DND-41 (cell line): ENCODE measurements around the gene HDAC4.

ENCODE experiments used
- ATAC-seq: fragments of 200-7000 bp; cut with Tn5 transposase; 3 replicates; pipeline ENCODE4 v1.9.1; 2021; ENCODE audit warnings: low read depth; ENCODE audit not compliant: insufficient read depth
- DNase-seq: peaks from one replicate; pipeline ENCODE4 v3.0.0-alpha.2; 2020
- H2AFZ ChIP-seq: 2 replicates; pipeline ENCODE4 v1.6.0; 2012; ENCODE audit warnings: low read depth, low read length
- H3K27ac ChIP-seq: 2 replicates; pipeline ENCODE4 v1.5.1; 2012; ENCODE audit warnings: low read length, inconsistent platforms
- H3K27me3 ChIP-seq: fragments of 200-600 bp; sonication (generic); 2 replicates; pipeline ENCODE4 v1.6.0; 2012; ENCODE audit warnings: low read length, mild to moderate bottlenecking, inconsistent platforms; ENCODE audit not compliant: insufficient read depth, poor library complexity
- H3K36me3 ChIP-seq: 2 replicates; pipeline ENCODE4 v1.5.1; 2012; ENCODE audit warnings: low read length, inconsistent platforms; ENCODE audit not compliant: insufficient read depth
- H3K4me1 ChIP-seq: 2 replicates; pipeline ENCODE4 v1.5.1; 2012; ENCODE audit warnings: mild to moderate bottlenecking, low read length; ENCODE audit not compliant: insufficient read depth
- H3K4me2 ChIP-seq: 2 replicates; pipeline ENCODE4 v1.6.0; 2012; ENCODE audit warnings: mild to moderate bottlenecking, moderate library complexity, low read length, inconsistent platforms; ENCODE audit not compliant: insufficient read depth
- H3K4me3 ChIP-seq, 2 experiments: fragments of 200-600 bp in 1 of 2; shearing (Covaris generic) in 1 of 2; 2 replicates each; pipeline ENCODE4 v1.5.1; 2012 to 2016; ENCODE audit warnings: inconsistent platforms in 2 of 2, low read length in 2 of 2, mild to moderate bottlenecking in 2 of 2, low read depth in 1 of 2, moderate library complexity in 1 of 2
- H3K79me2 ChIP-seq: 2 replicates; pipeline ENCODE4 v1.6.0; 2012; ENCODE audit warnings: low read length, inconsistent platforms; ENCODE audit not compliant: insufficient read depth
- H3K9ac ChIP-seq: 2 replicates; pipeline ENCODE4 v1.6.0; 2012; ENCODE audit warnings: low read depth, mild to moderate bottlenecking, inconsistent platforms, low read length, moderate library complexity
- H3K9me3 ChIP-seq: 2 replicates; pipeline ENCODE4 v1.5.1; 2012; ENCODE audit warnings: low read length, moderate library complexity, mild to moderate bottlenecking, inconsistent platforms; ENCODE audit not compliant: insufficient read depth, severe bottlenecking
- H4K20me1 ChIP-seq: 2 replicates; pipeline ENCODE4 v1.6.0; 2012; ENCODE audit warnings: low read length; ENCODE audit not compliant: insufficient read depth
- EZH2 ChIP-seq: IDR thresholded peaks from 3 replicates; pipeline ENCODE4 v1.6.1; 2012; ENCODE audit warnings: borderline replicate concordance, low read depth, mild to moderate bottlenecking, moderate library complexity, low read length, inconsistent platforms; ENCODE audit not compliant: severe bottlenecking
- TF ChIP-seq, protein P1 (sequence below): IDR thresholded peaks from 2 replicates; pipeline ENCODE4 v1.5.1; 2012; ENCODE audit warnings: borderline replicate concordance, low read length, moderate library complexity, mild to moderate bottlenecking; ENCODE audit not compliant: poor library complexity, severe bottlenecking; ENCODE audit errors: extremely low read depth

HDAC4 gene

DNA sequence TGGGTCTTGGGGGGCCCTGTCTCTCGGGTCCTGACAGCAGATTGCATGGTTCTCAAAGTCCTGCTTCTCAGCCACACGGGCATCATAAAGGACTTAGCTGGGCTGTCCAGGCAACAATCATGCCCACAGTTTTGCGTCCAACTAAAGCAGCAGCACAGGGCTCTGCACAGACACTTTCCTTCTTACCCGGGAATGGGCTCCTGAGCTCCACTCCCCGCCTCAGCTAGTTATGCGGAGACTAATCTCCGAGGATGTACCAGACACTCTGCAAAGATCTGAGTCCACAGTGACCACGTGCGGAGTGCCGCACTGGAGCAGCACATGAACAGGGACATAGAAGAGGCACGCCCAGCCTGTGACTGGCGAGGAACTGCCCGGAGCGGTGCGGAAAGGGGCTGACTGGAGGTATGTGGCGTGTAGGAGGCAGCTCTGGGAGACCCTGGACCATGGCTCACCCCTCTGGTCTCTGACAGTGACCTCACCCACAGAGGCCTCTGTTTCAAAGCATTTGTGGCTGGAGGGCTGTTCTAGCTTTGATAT, 270.0 kb downstream of the HDAC4 start:
- Histone ChIP-seq H2AFZ (no peak overlapping the region), H3K9ac (no peak overlapping the region), H3K4me2 (no peak overlapping the region), H3K79me2 (peaks cover 85% of the 10 kb centered on the region), H3K4me3 (no peak overlapping the region), H3K36me3 (peaks cover 100% of the 10 kb centered on the region), H3K27me3 (no peaks in the 10 kb centered on the region), H3K9me3 (no peaks in the 10 kb centered on the region), H4K20me1 (peaks cover 86% of the 10 kb centered on the region), H3K27ac (no peak overlapping the region), H3K4me1 (no peaks in the 10 kb centered on the region)
- ATAC-seq: no peak
- no peak for DNase-seq
- TF ChIP-seq, protein P1, sequence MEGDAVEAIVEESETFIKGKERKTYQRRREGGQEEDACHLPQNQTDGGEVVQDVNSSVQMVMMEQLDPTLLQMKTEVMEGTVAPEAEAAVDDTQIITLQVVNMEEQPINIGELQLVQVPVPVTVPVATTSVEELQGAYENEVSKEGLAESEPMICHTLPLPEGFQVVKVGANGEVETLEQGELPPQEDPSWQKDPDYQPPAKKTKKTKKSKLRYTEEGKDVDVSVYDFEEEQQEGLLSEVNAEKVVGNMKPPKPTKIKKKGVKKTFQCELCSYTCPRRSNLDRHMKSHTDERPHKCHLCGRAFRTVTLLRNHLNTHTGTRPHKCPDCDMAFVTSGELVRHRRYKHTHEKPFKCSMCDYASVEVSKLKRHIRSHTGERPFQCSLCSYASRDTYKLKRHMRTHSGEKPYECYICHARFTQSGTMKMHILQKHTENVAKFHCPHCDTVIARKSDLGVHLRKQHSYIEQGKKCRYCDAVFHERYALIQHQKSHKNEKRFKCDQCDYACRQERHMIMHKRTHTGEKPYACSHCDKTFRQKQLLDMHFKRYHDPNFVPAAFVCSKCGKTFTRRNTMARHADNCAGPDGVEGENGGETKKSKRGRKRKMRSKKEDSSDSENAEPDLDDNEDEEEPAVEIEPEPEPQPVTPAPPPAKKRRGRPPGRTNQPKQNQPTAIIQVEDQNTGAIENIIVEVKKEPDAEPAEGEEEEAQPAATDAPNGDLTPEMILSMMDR: no peak

DNA sequence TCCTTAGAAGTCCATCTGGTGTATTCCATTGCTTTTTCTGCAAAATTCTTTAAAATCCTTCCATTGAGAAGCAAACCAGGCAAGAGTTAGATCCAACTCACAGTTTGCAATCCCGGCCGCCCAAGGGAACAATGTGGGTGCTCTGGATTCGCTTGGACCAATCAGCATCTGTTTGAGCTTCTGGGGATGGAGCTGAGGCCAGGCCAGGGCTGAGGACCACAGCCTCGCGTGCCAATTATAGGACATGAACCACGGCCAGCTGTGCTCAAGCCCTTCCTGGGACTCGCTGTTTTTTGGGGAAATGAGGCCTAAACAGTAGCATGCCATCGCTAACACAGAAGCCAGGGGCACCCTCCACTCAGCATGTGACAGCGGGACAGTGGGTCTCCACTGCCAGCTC, 270.8 kb downstream of the HDAC4 start:
- Histone ChIP-seq H3K79me2 (peaks cover 82% of the 10 kb centered on the region), H3K9ac (no peak overlapping the region), H3K4me3 (no peak overlapping the region), H3K9me3 (no peaks in the 10 kb centered on the region), H2AFZ (no peak overlapping the region), H4K20me1 (peaks cover 86% of the 10 kb centered on the region), H3K27ac (no peak overlapping the region), H3K4me2 (no peak overlapping the region), H3K27me3 (no peaks in the 10 kb centered on the region), H3K4me1 (no peaks in the 10 kb centered on the region), H3K36me3 (peaks cover 100% of the 10 kb centered on the region)
- no peak for DNase-seq
- no peak for ATAC-seq
- TF ChIP-seq, protein P1: no peak
- TF ChIP-seq EZH2: no peak

DNA sequence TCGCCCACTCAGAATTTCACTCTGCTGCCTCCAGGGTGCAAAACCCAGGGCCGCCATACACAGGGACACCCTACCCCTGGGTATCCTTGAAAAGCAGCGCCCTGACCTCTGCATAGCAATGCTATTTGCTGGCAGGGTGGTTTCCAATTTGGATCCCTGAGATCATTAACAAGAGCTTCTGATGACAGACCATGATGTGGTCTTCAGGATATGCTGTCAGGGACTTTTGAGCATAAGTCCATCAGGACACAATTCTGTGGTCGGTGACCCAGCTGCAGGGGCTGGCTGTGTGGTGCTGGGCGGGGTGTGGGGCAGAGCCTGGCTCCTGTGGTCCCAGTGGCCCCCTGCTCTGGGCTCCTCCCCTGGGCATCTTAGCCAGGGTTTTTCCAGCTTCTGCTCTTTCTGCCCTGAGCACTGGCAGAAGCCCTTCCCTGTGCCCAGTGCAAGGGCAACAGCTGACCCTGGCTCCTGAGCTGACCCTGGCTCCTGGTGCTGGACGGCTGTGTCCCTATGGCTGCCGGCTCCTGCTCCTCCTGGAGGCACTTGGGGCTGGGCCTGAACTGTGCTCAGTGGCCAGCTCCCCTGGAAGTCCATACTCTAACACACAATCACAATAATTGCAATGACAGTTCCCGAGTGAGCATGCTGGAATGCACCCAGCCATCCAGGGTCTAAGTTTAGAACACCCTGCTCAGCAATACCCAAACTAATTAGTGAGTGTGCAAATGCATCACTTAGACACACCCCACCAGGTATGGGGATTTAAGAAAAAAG, 271.5 kb downstream of the HDAC4 start:
- no peaks in the 10 kb centered on the region for H3K9me3 ChIP-seq
- TF ChIP-seq, protein P1: no peak
- TF ChIP-seq EZH2: no peak
- no peak overlapping the region for H2AFZ ChIP-seq
- no peak for ATAC-seq
- H3K4me2 ChIP-seq: no peak overlapping the region
- no peak overlapping the region for H3K4me3 ChIP-seq
- no peaks in the 10 kb centered on the region for H3K27me3 ChIP-seq
- peaks cover 100% of the 10 kb centered on the region for H3K36me3 ChIP-seq
- no peaks in the 10 kb centered on the region for H3K4me1 ChIP-seq
- H3K27ac ChIP-seq: no peak overlapping the region
- DNase-seq: no peak
- H3K79me2 ChIP-seq: peaks cover 81% of the 10 kb centered on the region
- no peak overlapping the region for H3K9ac ChIP-seq
- H4K20me1 ChIP-seq: peaks cover 88% of the 10 kb centered on the region
